Measurements from ENCODE around the gene NPAS2.

DNA sequence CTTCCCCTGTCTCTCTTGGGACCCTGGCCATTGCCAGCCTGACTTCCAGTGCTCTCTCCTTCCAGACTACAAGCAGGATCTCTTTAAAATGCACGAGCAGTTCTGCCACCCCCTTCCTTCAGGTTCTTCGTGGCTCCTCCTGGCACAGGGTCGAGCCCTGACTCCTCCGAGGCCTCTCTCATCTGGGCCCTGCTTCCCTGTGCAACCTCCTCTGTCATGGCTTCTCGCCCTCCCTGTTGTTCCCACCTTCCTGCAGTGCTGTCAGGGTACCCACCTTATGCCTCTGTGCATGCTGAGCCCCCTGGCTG lies 125.4 kb downstream of the NPAS2 start:
- no peak for TF ChIP-seq EZH2 (IDR thresholded peaks at IDR 0.05; ENCODE audit: low read length)
- no peak for TF ChIP-seq CTCF (optimal IDR thresholded peaks at IDR 0.05 in 1 of 3, IDR thresholded peaks at IDR 0.05 in 1 of 3, conservative IDR thresholded peaks at IDR 0.05 in 1 of 3; ENCODE audit: extremely low read depth in 1 of 3, insufficient read depth in 2 of 3, low read length in 3 of 3)

Measured in keratinocyte (primary cell).